ENCODE results near the gene NCKAP5.

The NCKAP5 gene

GRCh38 chr2:133345638-133346037 lies 222.6 kb downstream of the NCKAP5 start:
- Histone ChIP-seq H3K4me1 (ENCODE audit: insufficient read depth, poor library complexity, severe bottlenecking) (no peaks in the 10 kb centered on the region), H3K27me3 (ENCODE audit: insufficient read depth, poor library complexity, severe bottlenecking) (no peaks in the 10 kb centered on the region), H3K27ac (ENCODE audit: poor library complexity, severe bottlenecking) (no peak overlapping the region), H3K36me3 (ENCODE audit: low read depth) (no peaks in the 10 kb centered on the region), H3K4me3 (ENCODE audit: severe bottlenecking) (no peak overlapping the region), H3K9me3 (ENCODE audit: severe bottlenecking) (no peaks in the 10 kb centered on the region)
- ATAC-seq (ENCODE audit: low read depth) (no peak), DNase-seq (ENCODE audit: low spot score) (no peak)
- TF ChIP-seq CTCF (IDR thresholded peaks at IDR 0.05; ENCODE audit: poor library complexity, severe bottlenecking) = no peak

GRCh38 chr2:133344849-133345248 lies 223.4 kb downstream of the NCKAP5 start:
- Histone ChIP-seq H3K27me3 (ENCODE audit: insufficient read depth, poor library complexity, severe bottlenecking) (no peaks in the 10 kb centered on the region), H3K36me3 (ENCODE audit: low read depth) (no peaks in the 10 kb centered on the region), H3K4me3 (ENCODE audit: severe bottlenecking) (no peak overlapping the region), H3K9me3 (ENCODE audit: severe bottlenecking) (no peaks in the 10 kb centered on the region), H3K4me1 (ENCODE audit: insufficient read depth, poor library complexity, severe bottlenecking) (no peaks in the 10 kb centered on the region), H3K27ac (ENCODE audit: poor library complexity, severe bottlenecking) (no peak overlapping the region)
- TF ChIP-seq CTCF (IDR thresholded peaks at IDR 0.05; ENCODE audit: poor library complexity, severe bottlenecking) = no peak
- no peak for DNase-seq (ENCODE audit: low spot score)
- ATAC-seq (ENCODE audit: low read depth) = no peak

GRCh38 chr2:133343018-133343352 lies 225.3 kb downstream of the NCKAP5 start:
- DNase-seq (ENCODE audit: low spot score) = no peak
- H3K27me3 ChIP-seq (ENCODE audit: insufficient read depth, poor library complexity, severe bottlenecking) = no peaks in the 10 kb centered on the region
- H3K27ac ChIP-seq (ENCODE audit: poor library complexity, severe bottlenecking) = no peak overlapping the region
- TF ChIP-seq CTCF (IDR thresholded peaks at IDR 0.05; ENCODE audit: poor library complexity, severe bottlenecking) = no peak
- no peaks in the 10 kb centered on the region for H3K4me1 ChIP-seq (ENCODE audit: insufficient read depth, poor library complexity, severe bottlenecking)
- H3K4me3 ChIP-seq (ENCODE audit: severe bottlenecking) = no peak overlapping the region
- H3K36me3 ChIP-seq (ENCODE audit: low read depth) = no peaks in the 10 kb centered on the region
- no peaks in the 10 kb centered on the region for H3K9me3 ChIP-seq (ENCODE audit: severe bottlenecking)
- ATAC-seq (ENCODE audit: low read depth) = no peak

- Histone ChIP-seq H3K4me3 (ENCODE audit: severe bottlenecking) (no peak overlapping the region), H3K4me1 (ENCODE audit: insufficient read depth, poor library complexity, severe bottlenecking) (no peaks in the 10 kb centered on the region)
- ATAC-seq (ENCODE audit: low read depth) = no peak
Observed at GRCh38 chr2:133342286-133343017, 225.8 kb downstream of the NCKAP5 start.

More at GRCh38 chr2:133342286-133343017, 225.8 kb downstream of the NCKAP5 start:
- no peaks in the 10 kb centered on the region for H3K36me3 ChIP-seq (ENCODE audit: low read depth)
- no peaks in the 10 kb centered on the region for H3K9me3 ChIP-seq (ENCODE audit: severe bottlenecking)
- H3K27ac ChIP-seq (ENCODE audit: poor library complexity, severe bottlenecking) = no peak overlapping the region
- TF ChIP-seq CTCF (IDR thresholded peaks at IDR 0.05; ENCODE audit: poor library complexity, severe bottlenecking) = no peak
- H3K27me3 ChIP-seq (ENCODE audit: insufficient read depth, poor library complexity, severe bottlenecking) = no peaks in the 10 kb centered on the region
- DNase-seq (ENCODE audit: low spot score) = no peak

All from RWPE2 (cell line).